HepG2 (cell line): ENCODE measurements around the gene ABCB10. TPM values are rescaled to one million over a fixed set of nuclear protein-coding genes. Genes with fewer than 3 reads are reported as not detected.
A peak's percentile ranks its signal among the peaks of the same experiment; 100 is the strongest.

Source experiments
- DRAP1 ChIP-seq: IDR thresholded peaks from 2 replicates; pipeline ENCODE4 v1.6.1; 2016; ENCODE audit warnings: missing genetic modification reagents, missing compliant biosample characterization
- HNF4G ChIP-seq, 2 experiments: sonication (generic) in 1 of 2; formaldehyde crosslinking in 1 of 2; IDR thresholded peaks; 2 replicates each; pipeline versions ENCODE4 v1.4.0 to v1.6.1; 2011 to 2020; ENCODE audit warnings: borderline replicate concordance in 2 of 2, low read depth in 2 of 2, mild to moderate bottlenecking in 2 of 2, low read length in 1 of 2, missing genetic modification reagents in 1 of 2, moderate library complexity in 1 of 2
- JDP2 ChIP-seq: sonication (generic); formaldehyde crosslinking; IDR thresholded peaks from 2 replicates; pipeline ENCODE4 v1.8.1; 2022; ENCODE audit warnings: missing genetic modification reagents, borderline replicate concordance
- MTF1 ChIP-seq: sonication (generic); formaldehyde crosslinking; IDR thresholded peaks from 2 replicates; pipeline ENCODE4 v1.5.0; 2020; ENCODE audit warnings: missing genetic modification reagents
- ZBTB40 ChIP-seq, 2 experiments: fragments of 450-650 bp in 1 of 2; sonication (generic) in 1 of 2; formaldehyde crosslinking in 1 of 2; IDR thresholded peaks; 2 replicates each; pipeline versions ENCODE4 v1.6.1 to v1.8.0; 2016 to 2022; ENCODE audit warnings: antibody characterized with exemption in 1 of 2, mild to moderate bottlenecking in 1 of 2, missing genetic modification reagents in 1 of 2
- ZEB1 ChIP-seq: IDR thresholded peaks from 2 replicates; pipeline ENCODE4 v1.6.1; 2012; ENCODE audit warnings: mild to moderate bottlenecking, low read depth, inconsistent platforms; ENCODE audit not compliant: insufficient replicate concordance
- ZNF138 ChIP-seq: sonication (generic); formaldehyde crosslinking; IDR thresholded peaks from 2 replicates; pipeline ENCODE4 v1.5.0; 2020; ENCODE audit warnings: mild to moderate bottlenecking, low read depth, missing genetic modification reagents
- ZNF75D ChIP-seq: sonication (generic); formaldehyde crosslinking; IDR thresholded peaks from 2 replicates; pipeline ENCODE4 v1.8.1; 2023; ENCODE audit warnings: missing genetic modification reagents, mild to moderate bottlenecking, borderline replicate concordance
- ZNF841 ChIP-seq: sonication (generic); formaldehyde crosslinking; IDR thresholded peaks from 2 replicates; pipeline ENCODE4 v1.8.1; 2023; ENCODE audit warnings: missing genetic modification reagents, borderline replicate concordance
- polyA plus RNA-seq, 8 experiments: library from polyadenylated mRNA; depleted of rRNA in 3 of 8; stranded (reverse) in 7 of 8; unstranded in 1 of 8; fragments of >200 nt; fragmentation: Illumina TruSeq in 4 of 8; extraction: Trizol in 4 of 8; gene quantifications; 2 replicates each; pipeline versions ENCODE4 v1.2.1 to v1.2.3, GENCODE V29; 2011 to 2016; ENCODE audit warnings: low read depth in 4 of 8, missing spikeins in 1 of 8, mixed read lengths in 1 of 8; ENCODE audit not compliant: insufficient read depth in 1 of 8
- total RNA-seq, 5 experiments: library from RNA; depleted of rRNA; stranded (reverse); fragments of >200 nt; fragmentation: Illumina TruSeq; extraction: Trizol; gene quantifications; 2 replicates each; pipeline ENCODE4 v1.2.3, GENCODE V29; 2016; ENCODE audit warnings: low read depth in 1 of 5
- TF ChIP-seq, protein P1 (sequence below): sonication (generic); formaldehyde crosslinking; IDR thresholded peaks from 2 replicates; pipeline ENCODE4 v1.5.1; 2020; ENCODE audit warnings: mild to moderate bottlenecking, missing genetic modification reagents, moderate library complexity

Gene ABCB10
- total and polyA plus RNA-seq, 2 of the 13 experiments (the other 11 are each of a cell fraction or from before 2014, with no cell fraction given) = 11.2 to 28.9 TPM

GRCh38 chr1:229558460-229559335 is at the start of gene ABCB10 (continued):
- no peak for TF ChIP-seq ZNF75D (CRISPR knock-in tag)
- TF ChIP-seq HNF4G (IDR thresholded peaks at IDR 0.05; ENCODE audit: borderline replicate concordance, low read depth, low read length) = no peak
- TF ChIP-seq HNF4G (CRISPR knock-in tag; IDR thresholded peaks at IDR 0.05; ENCODE audit: borderline replicate concordance, low read depth) = peak; percentile 74; the same call in 1 of the 2 replicates
- TF ChIP-seq, protein P1, sequence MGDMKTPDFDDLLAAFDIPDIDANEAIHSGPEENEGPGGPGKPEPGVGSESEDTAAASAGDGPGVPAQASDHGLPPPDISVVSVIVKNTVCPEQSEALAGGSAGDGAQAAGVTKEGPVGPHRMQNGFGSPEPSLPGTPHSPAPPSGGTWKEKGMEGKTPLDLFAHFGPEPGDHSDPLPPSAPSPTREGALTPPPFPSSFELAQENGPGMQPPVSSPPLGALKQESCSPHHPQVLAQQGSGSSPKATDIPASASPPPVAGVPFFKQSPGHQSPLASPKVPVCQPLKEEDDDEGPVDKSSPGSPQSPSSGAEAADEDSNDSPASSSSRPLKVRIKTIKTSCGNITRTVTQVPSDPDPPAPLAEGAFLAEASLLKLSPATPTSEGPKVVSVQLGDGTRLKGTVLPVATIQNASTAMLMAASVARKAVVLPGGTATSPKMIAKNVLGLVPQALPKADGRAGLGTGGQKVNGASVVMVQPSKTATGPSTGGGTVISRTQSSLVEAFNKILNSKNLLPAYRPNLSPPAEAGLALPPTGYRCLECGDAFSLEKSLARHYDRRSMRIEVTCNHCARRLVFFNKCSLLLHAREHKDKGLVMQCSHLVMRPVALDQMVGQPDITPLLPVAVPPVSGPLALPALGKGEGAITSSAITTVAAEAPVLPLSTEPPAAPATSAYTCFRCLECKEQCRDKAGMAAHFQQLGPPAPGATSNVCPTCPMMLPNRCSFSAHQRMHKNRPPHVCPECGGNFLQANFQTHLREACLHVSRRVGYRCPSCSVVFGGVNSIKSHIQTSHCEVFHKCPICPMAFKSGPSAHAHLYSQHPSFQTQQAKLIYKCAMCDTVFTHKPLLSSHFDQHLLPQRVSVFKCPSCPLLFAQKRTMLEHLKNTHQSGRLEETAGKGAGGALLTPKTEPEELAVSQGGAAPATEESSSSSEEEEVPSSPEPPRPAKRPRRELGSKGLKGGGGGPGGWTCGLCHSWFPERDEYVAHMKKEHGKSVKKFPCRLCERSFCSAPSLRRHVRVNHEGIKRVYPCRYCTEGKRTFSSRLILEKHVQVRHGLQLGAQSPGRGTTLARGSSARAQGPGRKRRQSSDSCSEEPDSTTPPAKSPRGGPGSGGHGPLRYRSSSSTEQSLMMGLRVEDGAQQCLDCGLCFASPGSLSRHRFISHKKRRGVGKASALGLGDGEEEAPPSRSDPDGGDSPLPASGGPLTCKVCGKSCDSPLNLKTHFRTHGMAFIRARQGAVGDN (CRISPR knock-in tag) = peak; percentile 94
- TF ChIP-seq ZNF841 (CRISPR knock-in tag) = peak; percentile 74; the same call in 1 of the 2 replicates
- TF ChIP-seq MTF1 (CRISPR knock-in tag) = peak; percentile 46; the same call in 1 of the 2 replicates
- TF ChIP-seq DRAP1 (CRISPR knock-in tag) = no peak
- no peak for TF ChIP-seq ZBTB40 (IDR thresholded peaks at IDR 0.05)
- TF ChIP-seq ZBTB40 (CRISPR knock-in tag; IDR thresholded peaks at IDR 0.05) = peak; percentile 39; the same call in 1 of the 2 replicates
- peak; percentile 44; the same call in 1 of the 2 replicates for TF ChIP-seq JDP2 (CRISPR knock-in tag)
- TF ChIP-seq ZEB1 = no peak
- TF ChIP-seq ZNF138 (CRISPR knock-in tag) = no peak
